GM19397 (cell line): ENCODE results near the gene GATAD2A.
"Not testable (repeated sequence)": the region's sequence is repeated elsewhere in the genome, so short reads cannot be mapped to it uniquely, and the experiment has no call there.

ENCODE experiments used
- ATAC-seq: cut with Tn5 transposase; IDR thresholded peaks from one replicate; pipeline ENCODE4 v1.9.1; 2021; ENCODE audit warnings: mild to moderate bottlenecking, moderate library complexity; ENCODE audit not compliant: unreplicated experiment

GATAD2A gene

DNA sequence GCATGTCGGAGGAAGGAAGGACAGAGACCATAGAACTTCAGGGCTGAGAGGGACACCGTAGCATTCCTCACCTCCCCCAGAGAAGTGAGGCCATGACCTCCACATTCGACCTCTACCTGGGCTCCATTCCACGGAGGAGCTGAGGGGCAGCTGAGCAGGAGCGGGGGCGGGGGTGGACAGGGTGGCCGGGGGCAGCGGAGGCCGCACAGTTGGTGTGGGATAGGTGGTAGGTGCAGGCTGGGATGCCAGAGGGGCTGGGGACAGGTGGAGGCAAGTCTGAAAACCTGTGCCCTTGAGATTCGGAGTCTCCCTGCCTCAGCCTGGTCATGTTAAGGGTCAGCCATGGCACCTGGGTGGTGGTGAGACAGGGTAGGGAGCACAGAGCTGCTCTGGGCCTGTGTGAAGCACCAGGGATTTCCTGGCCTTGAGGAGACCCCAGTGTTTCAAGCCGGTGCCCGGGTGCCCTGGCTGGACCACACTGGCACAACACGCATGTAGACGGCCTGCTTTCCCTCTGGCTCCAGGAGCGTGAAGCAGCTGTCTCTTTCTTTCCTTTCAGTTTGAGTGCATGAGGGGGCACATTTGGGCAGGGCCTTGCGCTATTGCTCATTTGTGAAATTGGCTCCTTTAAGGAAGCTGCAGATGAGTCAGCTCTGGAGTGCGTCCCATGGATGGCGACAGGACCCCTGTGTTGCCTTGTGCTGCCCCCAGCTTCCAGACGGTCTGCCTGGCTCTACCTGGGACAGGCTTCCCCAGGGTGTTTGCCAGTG, 58.1 kb downstream of the GATAD2A start:
- ATAC-seq, result no peak

DNA sequence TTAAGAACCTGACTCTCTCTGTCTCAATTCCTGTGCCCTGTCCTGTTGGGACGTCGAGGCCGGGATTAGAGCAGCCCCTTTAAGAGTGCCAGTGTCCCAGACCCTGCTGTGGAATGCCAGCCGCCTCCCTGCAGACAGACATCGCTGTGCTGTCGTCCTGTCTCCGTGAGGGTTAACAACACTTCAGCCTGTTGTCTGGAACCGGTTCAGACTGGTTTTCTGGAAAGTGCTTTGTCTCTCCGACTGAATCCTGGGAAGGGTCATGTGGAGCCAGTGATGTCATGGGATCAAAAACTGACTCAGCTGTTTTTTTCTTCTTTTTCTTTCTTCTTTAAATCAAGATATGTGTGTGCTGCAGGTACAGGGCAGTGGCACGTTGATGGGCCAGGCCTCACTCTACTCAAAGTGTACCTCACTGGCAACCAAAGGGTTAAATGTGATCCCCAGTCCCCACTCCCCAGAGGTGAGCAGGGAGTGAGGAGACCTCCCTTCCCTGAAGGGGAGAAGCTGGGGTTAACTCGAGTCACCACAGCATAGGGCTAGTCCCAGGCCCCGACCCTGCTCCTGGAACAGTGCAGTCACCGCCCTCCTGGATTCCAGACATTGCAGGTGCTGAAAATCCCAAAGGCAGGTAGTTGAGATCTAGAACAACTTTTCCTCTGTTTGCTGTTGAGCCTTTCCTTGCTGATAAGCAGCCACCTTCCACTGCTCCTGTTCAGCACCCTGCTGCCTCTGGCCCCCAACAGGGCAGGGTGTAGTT, 59.0 kb downstream of the GATAD2A start:
- ATAC-seq, result no peak

DNA sequence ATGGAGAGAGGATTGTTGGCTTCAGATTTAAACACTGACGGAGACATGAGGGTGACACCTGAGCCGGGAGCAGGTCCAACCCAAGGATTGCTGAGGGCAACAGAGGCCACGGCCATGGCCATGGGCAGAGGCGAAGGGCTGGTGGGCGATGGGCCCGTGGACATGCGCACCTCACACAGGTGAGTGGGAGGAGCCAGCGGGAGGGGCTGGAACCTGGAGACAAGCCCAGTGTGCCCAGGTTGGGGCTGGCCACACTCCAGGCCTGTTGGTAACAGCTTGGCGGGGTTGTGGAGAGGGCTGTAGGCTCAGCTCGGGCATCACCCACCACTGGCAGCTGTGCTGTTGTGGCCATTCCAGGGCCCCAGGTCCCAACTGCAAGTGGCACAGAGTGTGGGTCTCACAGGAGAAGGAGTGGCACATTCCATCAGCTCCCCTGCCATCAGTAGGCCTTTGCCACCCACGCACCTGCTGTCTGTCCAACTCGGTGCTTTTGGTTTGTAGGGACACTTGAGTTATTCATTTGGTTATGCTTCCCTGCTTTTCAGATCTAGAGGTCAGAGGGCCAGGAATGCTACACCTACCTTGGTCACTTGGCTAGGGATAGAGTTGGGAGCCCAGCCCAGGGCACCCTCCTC, 60.1 kb downstream of the GATAD2A start:
- no peak for ATAC-seq

DNA sequence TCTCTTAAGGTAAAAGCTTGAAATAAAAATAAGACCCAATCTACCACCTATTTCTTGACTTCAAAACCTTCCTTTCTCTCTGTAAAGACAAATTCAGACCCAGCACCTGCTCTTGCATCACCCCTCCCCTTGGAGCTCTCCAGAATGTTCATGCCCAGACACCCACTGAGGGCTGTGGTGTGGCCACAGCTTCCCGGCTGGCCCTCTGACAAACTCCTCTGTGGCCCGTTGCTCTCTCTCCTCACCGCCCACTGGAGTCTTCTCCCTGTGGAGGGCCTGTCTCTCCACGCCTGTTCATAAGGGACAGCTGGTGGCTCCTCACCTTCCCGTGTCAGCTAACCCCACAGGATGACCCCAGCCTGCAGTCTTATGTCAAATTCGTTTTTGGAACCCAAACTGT, 60.7 kb downstream of the GATAD2A start:
- ATAC-seq, result no peak

DNA sequence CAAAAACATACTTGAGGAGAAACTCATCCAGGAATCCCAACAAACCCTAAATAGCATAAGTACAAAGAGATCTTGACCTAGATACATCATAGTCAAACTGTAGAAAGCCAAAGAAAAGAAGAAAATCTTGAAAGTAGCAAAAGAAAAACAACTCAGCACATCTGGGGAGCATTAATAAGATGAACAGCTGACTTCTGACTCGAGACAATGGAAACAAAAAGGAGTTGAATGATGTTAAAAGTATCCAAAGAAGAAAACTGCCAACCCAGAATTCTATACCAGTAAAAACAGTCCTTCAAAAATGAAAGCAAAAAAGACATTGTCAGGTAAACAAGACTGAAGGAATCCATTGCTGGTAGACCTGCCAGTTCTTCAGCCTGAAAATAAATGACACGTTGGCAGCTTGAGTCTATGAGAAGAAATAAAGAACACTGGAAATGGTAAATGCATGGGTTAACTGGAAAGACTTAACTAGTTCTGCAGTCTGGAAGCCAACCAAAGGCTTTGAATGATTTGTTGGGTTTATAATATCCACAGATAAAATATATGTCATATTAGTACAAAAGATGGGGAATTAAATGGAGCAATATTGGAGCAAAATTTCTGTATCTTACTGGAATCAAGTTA, 63.1 kb downstream of the GATAD2A start:
- ATAC-seq, result no peak

DNA sequence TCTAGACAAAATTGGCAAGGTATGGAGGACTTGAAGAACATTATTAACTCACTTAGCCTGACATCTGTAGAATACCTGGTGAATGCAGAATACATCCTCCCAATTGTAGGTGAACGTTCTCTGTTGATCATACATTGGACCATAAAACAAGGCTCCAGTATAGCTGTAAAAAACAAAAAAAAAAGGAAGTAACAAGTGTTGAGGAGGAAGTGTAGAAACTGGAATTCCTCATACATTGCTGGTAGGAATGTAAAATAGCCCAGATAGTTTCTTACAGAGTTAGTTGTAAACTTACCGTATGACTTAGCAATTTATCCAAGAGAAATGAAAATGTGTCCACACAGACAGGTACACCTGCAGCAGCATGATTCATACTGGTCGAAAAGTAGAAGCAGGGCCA, 65.1 kb downstream of the GATAD2A start:
- ATAC-seq, result no peak

DNA sequence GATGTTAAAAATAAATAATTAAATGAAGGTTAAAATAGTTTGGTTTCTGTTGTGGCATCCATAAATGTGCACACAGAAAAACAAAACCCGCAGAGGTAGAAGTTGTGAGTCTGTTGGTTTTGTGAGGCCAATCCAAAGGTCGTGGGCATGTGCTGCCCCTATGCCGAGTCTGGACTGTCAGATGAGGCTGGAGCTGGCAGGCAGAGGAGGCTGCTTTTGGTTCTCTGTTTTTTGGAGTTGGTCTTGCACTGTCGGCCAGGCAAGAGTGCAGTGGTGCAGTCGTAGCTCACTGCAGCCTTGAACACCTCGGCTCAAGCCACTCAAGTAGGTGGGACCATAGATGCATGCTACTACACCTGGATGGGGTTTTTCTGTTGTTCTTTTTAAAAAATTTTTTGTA, 66.2 kb downstream of the GATAD2A start:
- no peak for ATAC-seq

DNA sequence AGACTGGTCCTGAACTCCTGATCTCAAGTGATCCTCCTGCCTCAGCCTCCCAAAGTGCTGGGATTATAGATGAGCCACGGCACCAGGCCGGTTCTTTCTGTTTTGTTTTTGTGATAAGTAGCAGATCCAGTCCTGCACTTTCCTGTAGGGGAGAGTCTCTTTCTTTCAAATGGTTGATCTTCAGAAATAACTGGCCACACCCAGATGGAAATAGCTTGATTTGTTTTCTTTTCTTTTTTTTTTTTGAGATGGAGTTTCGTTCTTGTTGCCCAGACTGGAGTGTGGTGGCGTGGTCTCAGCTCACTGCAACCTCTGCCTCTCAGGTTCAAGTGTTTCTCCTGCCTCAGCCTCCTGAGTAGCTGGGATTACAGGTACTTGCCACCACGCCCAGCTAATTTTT, 66.6 kb downstream of the GATAD2A start:
- ATAC-seq, result not testable (repeated sequence)

DNA sequence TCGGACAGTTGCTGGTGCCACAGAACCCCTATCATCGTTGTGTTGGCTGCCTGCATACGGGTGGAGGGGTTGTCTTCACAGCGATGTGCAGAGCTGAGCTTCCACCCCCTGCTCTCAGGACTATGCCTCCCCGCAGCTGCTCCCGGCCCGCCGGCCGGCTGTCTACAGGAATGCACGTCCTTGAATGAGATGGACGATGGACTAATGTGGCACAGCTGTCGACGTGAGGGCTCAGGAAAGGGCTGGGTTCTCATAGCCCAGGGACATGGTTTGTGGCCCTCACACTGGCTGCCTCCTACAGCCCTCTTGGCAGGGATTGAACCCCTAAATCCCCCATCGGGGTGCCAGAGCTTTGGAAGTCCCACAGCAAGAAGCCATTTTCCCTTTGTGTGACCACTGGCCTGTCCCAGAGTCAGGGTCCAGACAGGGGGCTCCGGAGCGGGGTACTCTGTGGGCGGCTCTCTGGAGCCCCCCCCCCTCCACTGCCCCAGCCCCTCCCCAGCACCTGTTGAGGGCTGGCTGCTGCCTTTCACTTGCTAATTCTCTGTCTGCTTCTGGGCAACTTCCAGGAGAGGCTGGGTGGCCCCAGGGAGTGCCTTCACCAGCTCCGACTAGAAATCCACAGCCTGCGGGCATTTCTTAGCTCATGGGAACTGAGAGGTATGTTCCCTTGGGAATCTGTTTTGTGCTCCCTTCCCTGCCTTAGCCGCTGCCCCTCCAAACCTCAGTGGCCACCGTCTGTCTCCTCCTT, 69.7 kb downstream of the GATAD2A start:
- no peak for ATAC-seq

DNA sequence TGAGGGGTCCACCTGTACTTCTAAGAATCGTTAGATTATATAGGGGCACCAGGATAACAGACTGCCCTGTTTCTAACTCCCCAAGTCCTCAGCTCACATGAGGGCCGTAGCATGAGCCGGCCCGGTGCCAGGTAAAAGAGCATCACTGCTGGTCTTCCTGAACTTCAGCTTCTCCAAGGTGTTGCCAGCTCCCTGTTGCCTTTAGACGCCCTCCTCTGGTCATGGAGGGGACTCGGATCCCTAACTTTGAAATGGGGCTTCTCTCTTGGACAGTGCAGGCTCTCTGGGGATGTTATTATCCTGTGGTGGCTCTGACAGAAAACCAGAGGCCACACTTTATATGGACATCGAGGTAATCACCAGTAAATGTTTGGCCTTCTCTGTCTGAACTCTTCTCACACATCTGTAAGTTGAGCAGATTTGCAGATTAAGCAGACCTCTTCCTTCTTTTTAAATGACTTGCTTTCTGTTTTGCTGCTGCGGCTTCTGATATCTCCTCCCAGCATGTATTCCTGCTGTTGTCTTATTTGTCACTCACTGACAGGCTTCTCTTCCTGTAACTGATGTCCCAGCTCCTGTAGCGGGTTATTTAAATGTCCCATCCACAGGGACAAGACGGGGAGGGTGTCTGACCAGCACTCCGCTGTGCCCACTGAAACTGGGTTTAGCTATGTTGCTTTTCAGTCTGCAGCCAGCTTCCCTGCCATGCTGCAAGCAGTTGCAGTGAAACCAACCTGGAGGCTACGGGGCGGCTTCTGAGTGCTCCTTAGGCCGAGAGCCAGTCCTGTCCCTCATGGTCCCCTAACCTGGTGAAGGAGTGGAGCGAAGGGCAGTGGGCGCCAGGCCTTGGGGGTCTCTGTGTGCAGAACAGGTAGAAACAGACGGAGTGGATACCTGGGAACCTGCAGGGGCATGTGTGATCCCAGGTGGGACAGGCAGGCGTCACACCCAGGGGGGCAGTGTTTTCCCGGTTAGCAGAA, 70.7 kb downstream of the GATAD2A start:
- no peak for ATAC-seq

DNA sequence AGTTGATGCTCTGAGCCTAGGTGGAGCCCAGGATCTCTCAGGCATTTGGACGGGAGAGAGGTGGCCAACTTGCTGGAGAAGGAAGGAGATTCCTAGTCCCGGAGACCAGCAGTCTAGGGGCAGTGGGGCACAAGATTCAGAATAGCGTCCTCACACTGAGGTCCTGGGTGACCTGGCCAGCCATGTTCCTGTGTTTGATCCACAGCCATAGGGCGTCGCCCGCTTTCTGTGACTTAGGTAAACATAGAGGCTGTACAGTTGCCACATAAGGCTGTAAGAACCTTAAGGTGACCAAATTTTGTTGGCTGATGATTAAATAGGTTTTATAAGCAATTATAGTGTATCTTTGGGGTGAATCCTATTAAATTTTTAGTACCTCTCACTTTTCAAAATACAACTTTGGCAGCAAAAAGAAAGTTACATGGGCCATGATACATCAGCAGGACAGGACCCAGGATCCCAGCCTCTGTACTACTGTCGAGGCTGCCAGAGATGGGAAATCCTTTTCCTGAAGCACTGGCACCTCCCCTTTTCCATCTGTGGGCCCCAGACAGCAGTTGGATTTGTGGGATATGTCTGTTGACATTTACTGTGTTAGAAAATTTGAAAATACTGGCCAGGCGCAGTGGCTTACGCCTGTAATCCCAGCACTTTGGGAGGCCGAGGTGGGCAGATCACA, 72.4 kb downstream of the GATAD2A start:
- ATAC-seq, result no peak

DNA sequence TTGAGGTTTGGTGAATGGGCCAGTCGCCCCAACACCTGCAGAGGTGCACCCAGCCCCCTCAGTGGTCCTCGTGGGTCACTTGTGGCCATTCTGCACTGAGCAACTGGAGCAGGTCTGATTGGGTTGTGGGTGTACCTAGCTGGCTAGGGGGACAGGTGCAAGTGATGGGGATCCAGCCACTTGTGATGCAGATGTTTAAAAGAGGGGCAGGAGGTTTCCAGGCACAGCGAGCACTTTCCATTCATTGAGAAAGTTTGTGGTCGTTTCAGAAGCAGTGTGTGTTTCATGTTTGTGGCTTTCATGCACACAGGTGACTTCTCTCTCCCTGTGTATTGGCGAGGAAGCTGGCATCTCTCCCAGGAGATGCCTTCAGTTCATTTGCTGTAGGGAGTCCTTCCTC, 75.2 kb downstream of the GATAD2A start:
- no peak for ATAC-seq

DNA sequence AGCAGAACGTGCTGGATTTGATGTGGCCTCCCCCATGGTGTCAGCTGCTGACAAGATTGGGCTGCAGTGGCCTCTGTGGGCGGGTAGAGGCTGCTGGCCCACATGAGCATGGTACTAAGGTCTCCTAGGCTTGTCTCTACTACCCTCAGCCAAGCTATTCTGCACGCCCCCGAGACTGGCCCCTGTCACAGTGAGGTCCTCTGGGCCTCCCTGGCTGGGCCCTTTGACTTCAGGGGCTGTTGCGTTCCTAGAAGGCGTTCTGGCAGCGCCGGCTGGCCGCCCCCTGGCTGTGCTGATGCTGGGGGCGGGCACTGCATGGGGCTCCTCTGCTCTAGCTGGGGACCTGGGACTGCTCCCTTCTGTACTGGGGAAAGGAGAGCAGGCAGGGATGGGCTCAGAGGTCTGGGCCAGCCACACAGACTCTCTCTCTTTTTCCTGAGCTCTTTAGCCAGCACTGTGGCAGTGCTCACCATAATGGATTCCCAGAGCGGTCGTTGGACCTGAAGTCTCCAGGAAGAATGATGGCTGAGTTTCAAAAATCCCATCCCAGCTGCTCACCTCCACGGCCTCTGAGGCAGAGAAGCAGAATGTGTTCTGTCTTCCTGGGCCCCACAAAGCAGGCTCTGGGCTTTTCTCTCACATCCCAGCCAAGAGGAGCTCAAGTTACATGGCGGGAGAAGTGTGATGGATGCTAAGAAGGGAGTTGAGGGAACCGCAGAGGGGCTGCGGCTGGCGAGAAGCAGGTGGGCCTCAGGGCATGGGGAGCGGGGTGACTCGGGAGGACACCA, 77.5 kb downstream of the GATAD2A start:
- no peak for ATAC-seq

DNA sequence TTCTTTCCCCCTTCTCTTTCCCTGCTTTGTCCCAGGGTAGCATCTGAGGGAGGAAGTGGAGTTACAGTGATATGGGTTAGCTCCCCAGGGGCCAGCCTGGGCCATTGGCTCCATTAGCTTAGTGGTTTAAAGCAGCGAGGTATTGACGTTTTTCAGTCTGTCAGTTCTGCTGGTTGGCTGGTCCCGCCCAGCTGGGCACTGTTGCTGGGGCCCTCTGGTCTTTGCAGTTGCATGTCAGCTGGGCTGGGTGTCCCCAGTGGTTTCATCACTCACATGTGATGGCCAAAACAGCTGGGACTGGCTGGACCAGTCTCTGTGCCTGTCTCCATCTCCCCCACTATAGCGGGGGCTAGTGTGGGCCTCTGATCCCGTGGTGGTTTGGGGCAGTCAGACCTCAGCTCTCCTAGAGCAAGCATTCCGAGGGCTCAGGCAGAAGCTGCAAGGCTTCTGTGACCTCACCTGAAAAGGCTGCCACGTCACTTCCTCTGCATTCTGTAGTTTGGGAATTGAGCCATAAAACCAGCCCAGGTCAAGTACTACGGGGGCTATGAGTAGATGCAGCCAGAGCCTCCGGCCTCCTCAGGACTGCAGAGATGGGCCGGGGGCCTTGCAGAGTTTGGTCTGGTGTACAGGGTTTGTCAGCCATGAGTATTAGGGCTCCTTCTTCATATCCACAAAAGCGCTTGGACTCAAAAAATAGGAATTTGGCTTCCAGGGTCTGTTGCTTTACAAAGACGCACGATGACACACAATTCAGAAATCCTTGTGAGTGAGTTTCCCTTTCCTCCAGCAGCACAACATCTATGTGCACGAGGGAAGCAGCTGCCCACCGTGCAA, 79.9 kb downstream of the GATAD2A start:
- ATAC-seq, result no peak

DNA sequence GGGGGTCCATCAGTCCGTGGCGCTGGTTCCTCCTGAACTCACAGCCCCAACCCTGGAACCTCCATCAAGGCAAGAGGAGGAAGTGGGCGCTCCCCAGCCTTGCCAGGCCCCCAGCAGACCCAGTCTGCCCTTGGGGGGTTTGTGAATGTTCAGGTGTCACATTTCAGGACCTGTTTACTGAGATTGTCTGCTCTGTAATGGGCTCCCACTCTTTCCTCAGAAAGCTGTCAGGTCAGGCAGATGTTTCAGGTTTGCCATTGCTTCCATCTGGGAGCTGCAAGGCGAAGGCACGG, 80.5 kb downstream of the GATAD2A start:
- ATAC-seq, result no peak

DNA sequence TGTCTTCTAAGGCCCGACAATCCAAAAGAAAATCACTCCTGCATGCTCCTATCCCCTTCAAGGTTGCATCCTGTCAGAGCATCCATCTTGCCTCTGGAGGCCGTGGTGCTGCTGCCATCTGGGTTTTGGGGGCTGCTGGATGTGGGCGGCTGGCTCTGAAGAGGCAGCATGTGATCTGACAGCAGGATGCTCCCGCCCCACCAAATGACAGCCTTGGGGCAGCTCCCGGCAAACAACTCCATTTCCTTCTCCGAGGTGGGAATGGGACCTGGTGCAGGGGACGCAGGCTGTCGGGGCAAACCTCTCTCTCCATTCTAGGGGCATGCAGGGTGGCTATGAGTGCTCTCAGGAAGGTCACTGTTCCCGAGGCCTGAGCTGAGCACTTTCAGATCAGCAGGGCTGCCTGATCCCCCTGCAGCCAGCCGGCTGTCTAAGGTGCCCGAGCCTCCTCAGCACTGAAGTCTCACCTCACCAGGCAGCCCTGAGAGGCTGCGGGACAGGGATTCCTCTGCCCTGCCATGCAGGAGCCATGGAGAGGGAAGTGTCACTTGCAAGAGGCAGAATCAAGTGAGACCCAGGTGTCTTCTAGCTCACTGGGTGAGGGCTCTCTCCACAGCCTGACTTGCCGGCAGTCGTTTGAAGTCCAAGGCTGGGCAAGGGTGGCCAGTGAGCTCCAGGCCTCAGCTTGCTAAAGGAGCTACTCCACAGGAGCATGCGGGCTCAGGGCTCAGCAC, 81.0 kb downstream of the GATAD2A start:
- no peak for ATAC-seq
